Neuronal stem cell (in vitro differentiated cells): ENCODE data around the gene WFDC5. TPM values are rescaled to one million over a fixed set of nuclear protein-coding genes. Genes with fewer than 3 reads are reported as not detected.

Experiments
- DNase-seq: peaks from one replicate; pipeline ENCODE4 v3.0.0-alpha.2; 2013; ENCODE audit warnings: low spot score
- H2AFZ ChIP-seq: one replicate; pipeline ENCODE4 v1.6.1; 2013; ENCODE audit warnings: mild to moderate bottlenecking, low read length, inconsistent platforms
- H2AK5ac ChIP-seq: 2 replicates; pipeline ENCODE4 v1.6.1; 2013; ENCODE audit warnings: low read depth, mild to moderate bottlenecking, inconsistent platforms, low read length, moderate library complexity, mixed read lengths
- H2BK120ac ChIP-seq: 2 replicates; pipeline ENCODE4 v1.6.1; 2013; ENCODE audit warnings: low read depth, mild to moderate bottlenecking, inconsistent platforms, low read length, moderate library complexity, mixed read lengths
- H2BK12ac ChIP-seq: one replicate; pipeline ENCODE4 v1.6.1; 2013; ENCODE audit warnings: low read length, inconsistent platforms
- H2BK15ac ChIP-seq: 2 replicates; pipeline ENCODE4 v1.6.1; 2013; ENCODE audit warnings: mild to moderate bottlenecking, low read length, inconsistent platforms, mixed read lengths
- H2BK5ac ChIP-seq: one replicate; pipeline ENCODE4 v1.6.1; 2013; ENCODE audit warnings: inconsistent platforms, mild to moderate bottlenecking, low read length, moderate library complexity
- H3K14ac ChIP-seq: one replicate; pipeline ENCODE4 v1.6.1; 2013; ENCODE audit warnings: low read length, inconsistent platforms
- H3K18ac ChIP-seq: 2 replicates; pipeline ENCODE4 v1.6.1; 2013; ENCODE audit warnings: low read length, inconsistent platforms
- H3K23ac ChIP-seq: 2 replicates; pipeline ENCODE4 v1.6.1; 2013; ENCODE audit warnings: low read depth, mild to moderate bottlenecking, mixed read lengths, low read length, inconsistent platforms; ENCODE audit not compliant: poor library complexity
- H3K27ac ChIP-seq: replicated peaks from 3 replicates; pipeline ENCODE4 v1.5.1; 2013; ENCODE audit warnings: low read length, inconsistent platforms
- H3K27me3 ChIP-seq, 3 experiments: 2 replicates each; pipeline ENCODE4 v1.6.1; 2013; ENCODE audit warnings: low read length in 3 of 3, mild to moderate bottlenecking in 2 of 3, inconsistent platforms in 1 of 3, low read depth in 1 of 3, mixed read lengths in 1 of 3, moderate library complexity in 1 of 3; ENCODE audit not compliant: control insufficient read depth in 3 of 3, insufficient read depth in 3 of 3
- H3K36me3 ChIP-seq, 2 donors: replicated peaks in 1 of 2; 2 replicates each; pipeline ENCODE4 v1.6.1; 2013; ENCODE audit warnings: low read length in 2 of 2; ENCODE audit not compliant: control insufficient read depth in 2 of 2, insufficient read depth in 2 of 2
- H3K4ac ChIP-seq: 2 replicates; pipeline ENCODE4 v1.6.1; 2013; ENCODE audit warnings: inconsistent platforms, mild to moderate bottlenecking, low read length, moderate library complexity
- H3K4me1 ChIP-seq, 2 donors: 1 replicate in 1 of 2; 2 replicates in 1 of 2; pipeline ENCODE4 v1.6.1; 2013; ENCODE audit warnings: low read length in 2 of 2, low read depth in 1 of 2; ENCODE audit not compliant: control insufficient read depth in 2 of 2, insufficient read depth in 1 of 2
- H3K4me2 ChIP-seq: one replicate; pipeline ENCODE4 v1.6.1; 2013; ENCODE audit warnings: mild to moderate bottlenecking, low read length, inconsistent platforms; ENCODE audit not compliant: insufficient read depth, poor library complexity, severe bottlenecking
- H3K4me3 ChIP-seq, 2 donors: 2 replicates each; pipeline ENCODE4 v1.5.1; 2013; ENCODE audit warnings: low read length in 2 of 2, mild to moderate bottlenecking in 2 of 2, inconsistent platforms in 1 of 2, moderate library complexity in 1 of 2
- H3K79me1 ChIP-seq: one replicate; pipeline ENCODE4 v1.6.1; 2013; ENCODE audit warnings: low read depth, mild to moderate bottlenecking, inconsistent platforms, low read length, moderate library complexity
- H3K9ac ChIP-seq: one replicate; pipeline ENCODE4 v1.6.1; 2013; ENCODE audit warnings: mild to moderate bottlenecking, low read depth, low read length, inconsistent platforms; ENCODE audit not compliant: poor library complexity
- H3K9me3 ChIP-seq, 2 donors: replicated peaks in 1 of 2; 2 replicates each; pipeline versions ENCODE3 to v1.6.1; 2013; ENCODE audit warnings: low read length in 2 of 2, mild to moderate bottlenecking in 2 of 2, inconsistent platforms in 1 of 2, low read depth in 1 of 2, mixed read lengths in 1 of 2, moderate library complexity in 1 of 2; ENCODE audit not compliant: control insufficient read depth in 2 of 2, insufficient read depth in 1 of 2
- H4K8ac ChIP-seq: one replicate; pipeline ENCODE4 v1.6.1; 2013; ENCODE audit warnings: low read depth, mild to moderate bottlenecking, inconsistent platforms, low read length, moderate library complexity
- H4K91ac ChIP-seq: one replicate; pipeline ENCODE4 v1.6.1; 2013; ENCODE audit warnings: low read length, low read depth, mild to moderate bottlenecking, inconsistent platforms; ENCODE audit not compliant: poor library complexity
- WGBS, 2 donors: extraction: QIAGEN DNeasy Blood & Tissue Kit; methylation state at CpG; one replicate each; pipeline ENCODE4 v1.1.7; 2013; ENCODE audit warnings: missing lambda C conversion rate in 2 of 2, mixed read lengths in 1 of 2; ENCODE audit not compliant: insufficient read length in 2 of 2, insufficient replicate concordance in 1 of 2; ENCODE audit errors: extremely low coverage in 2 of 2; 5-methylcytosine and 5-hydroxymethylcytosine counted together
- polyA plus RNA-seq, 2 experiments: library from polyadenylated mRNA; stranded (reverse); fragments of 200-250 nt; gene quantifications; one replicate each; pipeline ENCODE4 v1.2.3, GENCODE V29; 2013

Gene WFDC5
- polyA plus RNA-seq (2013, experiment 1 of 2) = not detected
- not detected for polyA plus RNA-seq (2013, experiment 2 of 2)

- no peak for DNase-seq
- Histone ChIP-seq H4K8ac (peak within 1 kb of the TSS; percentile 67), H3K79me1 (no peaks in the 10 kb centered on the region), H3K14ac (no peak within 1 kb of the TSS), H2BK15ac (no peak within 1 kb of the TSS), H3K27ac (no peak within 1 kb of the TSS), H3K4ac (no peak within 1 kb of the TSS), H2BK120ac (no peak within 1 kb of the TSS), H2BK12ac (no peak within 1 kb of the TSS), H2AK5ac (no peak within 1 kb of the TSS), H3K27me3 (peaks cover 0 to 32% (median 0%) of the 10 kb centered on the region in 3 experiments), H3K36me3 (no peaks in the 10 kb centered on the region), H2AFZ (peak within 1 kb of the TSS; percentile 36), H3K18ac (peak within 1 kb of the TSS; percentile 17), H3K4me2 (no peak within 1 kb of the TSS), H3K4me3 (peak within 1 kb of the TSS in 1 of 2 donors; percentile 3), H3K23ac (no peak within 1 kb of the TSS), H3K4me1 (peaks cover 0 to 1% of the 10 kb centered on the region in 2 donors), H2BK5ac (no peak within 1 kb of the TSS), H4K91ac (no peak within 1 kb of the TSS), H3K9me3 (no peaks in the 10 kb centered on the region), H3K9ac (peak within 1 kb of the TSS; percentile 9)
- WGBS, 2 donors = no CpG with 5 or more reads among the region's 16 CpGs
These were observed at the start of gene WFDC5 for GRCh38 chr20:45114465-45115385. Gene WFDC5, minus strand, starts transcription at chr20:45115174. Its CDS starts 91 bp downstream, at chr20:45115083.

GRCh38 chr20:45163083-45163803 is 48.3 kb upstream of the WFDC5 start:
- no peak overlapping the region for H4K91ac ChIP-seq
- H4K8ac ChIP-seq = no peak overlapping the region
- no peak overlapping the region for H3K14ac ChIP-seq
- H3K23ac ChIP-seq = no peak overlapping the region
- H2AK5ac ChIP-seq = no peak overlapping the region
- peaks cover 3 to 4% of the 10 kb centered on the region in 2 donors for H3K9me3 ChIP-seq
- no peak for DNase-seq
- H3K9ac ChIP-seq = no peak overlapping the region
- H3K27ac ChIP-seq = no peak overlapping the region
- no peak overlapping the region for H3K4ac ChIP-seq
- no peak overlapping the region for H2BK15ac ChIP-seq
- H3K79me1 ChIP-seq = no peaks in the 10 kb centered on the region
- no peak overlapping the region for H3K4me3 ChIP-seq
- H3K36me3 ChIP-seq = no peaks in the 10 kb centered on the region
- no peak overlapping the region for H3K4me2 ChIP-seq
- H3K27me3 ChIP-seq = no peaks in the 10 kb centered on the region
- H2BK120ac ChIP-seq = no peak overlapping the region
- H2BK5ac ChIP-seq = no peak overlapping the region
- no peaks in the 10 kb centered on the region for H3K4me1 ChIP-seq
- H2BK12ac ChIP-seq = no peak overlapping the region
- H2AFZ ChIP-seq = no peak overlapping the region
- no CpG with 5 or more reads among the region's 1 CpG for WGBS, 2 donors
- H3K18ac ChIP-seq = no peak overlapping the region

- Histone ChIP-seq H2BK15ac (no peak overlapping the region), H3K4me3 (no peak overlapping the region), H3K36me3 (no peaks in the 10 kb centered on the region), H3K18ac (no peak overlapping the region), H2AFZ (no peak overlapping the region), H3K27ac (no peak overlapping the region), H4K91ac (no peak overlapping the region), H3K4ac (no peak overlapping the region), H3K9me3 (peaks cover 0 to 2% of the 10 kb centered on the region in 2 donors), H3K4me2 (no peak overlapping the region), H2BK120ac (no peak overlapping the region), H2AK5ac (no peak overlapping the region), H3K9ac (no peak overlapping the region), H3K27me3 (peaks cover 0 to 6% (median 0%) of the 10 kb centered on the region in 3 experiments), H3K14ac (no peak overlapping the region), H2BK5ac (no peak overlapping the region), H4K8ac (no peak overlapping the region), H3K79me1 (no peaks in the 10 kb centered on the region), H3K4me1 (no peaks in the 10 kb centered on the region), H2BK12ac (no peak overlapping the region), H3K23ac (no peak overlapping the region)
- DNase-seq = no peak
- WGBS, 2 donors = no CpG with 5 or more reads among the region's 1 CpG
These were observed 43.0 kb upstream of the WFDC5 start for GRCh38 chr20:45157962-45158361.

GRCh38 chr20:45156713-45157112 is 41.7 kb upstream of the WFDC5 start:
- no peak for DNase-seq
- Histone ChIP-seq H3K4ac (no peak overlapping the region), H3K9ac (no peak overlapping the region), H3K27ac (no peak overlapping the region), H3K4me1 (no peaks in the 10 kb centered on the region), H4K8ac (no peak overlapping the region), H2BK120ac (no peak overlapping the region), H3K4me3 (no peak overlapping the region), H3K14ac (no peak overlapping the region), H2BK12ac (no peak overlapping the region), H3K36me3 (no peaks in the 10 kb centered on the region), H4K91ac (no peak overlapping the region), H3K23ac (no peak overlapping the region), H3K27me3 (peaks cover 0 to 6% (median 0%) of the 10 kb centered on the region in 3 experiments), H2BK15ac (no peak overlapping the region), H2AK5ac (no peak overlapping the region), H3K79me1 (no peaks in the 10 kb centered on the region), H3K18ac (no peak overlapping the region), H2BK5ac (no peak overlapping the region), H2AFZ (no peak overlapping the region), H3K4me2 (no peak overlapping the region), H3K9me3 (no peaks in the 10 kb centered on the region)
- no CpG with 5 or more reads among the region's 2 CpGs for WGBS, 2 donors
